Measurements from ENCODE around the gene TLCD2. TPM values are rescaled to one million over a fixed set of nuclear protein-coding genes. Genes with fewer than 3 reads are reported as not detected.

TLCD2 gene
- total RNA-seq, 1 experiment from 2014 or later = 2.1 TPM

DNA sequence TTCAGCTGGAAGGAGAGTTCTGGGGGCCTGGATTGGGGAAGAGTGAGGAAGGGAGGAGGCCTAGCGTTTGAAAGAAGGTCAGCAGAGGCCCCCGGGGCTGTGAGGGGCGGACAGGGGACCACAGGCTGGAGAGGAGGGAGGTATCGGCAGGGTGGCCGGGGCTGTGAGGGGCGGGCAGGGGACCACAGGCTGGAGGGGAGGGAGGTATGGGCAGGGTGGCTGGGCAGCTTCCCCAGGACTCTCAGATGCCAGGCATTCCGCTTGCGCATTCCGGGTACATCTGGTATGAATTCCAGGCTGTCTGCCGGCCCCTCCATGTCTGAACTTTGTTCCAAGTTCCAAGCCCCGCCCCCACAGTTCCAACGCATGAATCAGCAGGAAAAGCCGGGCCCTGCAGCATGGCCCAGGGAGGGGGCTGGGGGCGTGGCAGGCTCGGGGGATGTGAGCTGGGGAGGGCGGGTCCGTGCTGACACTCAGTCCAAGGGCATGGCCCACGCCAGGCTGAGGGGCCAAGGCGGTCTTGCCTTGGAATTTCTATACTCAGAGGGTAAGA lies 4.3 kb upstream of the TLCD2 start:
- intact Hi-C loops (cut with micrococcal nuclease; ENCODE audit: unreplicated experiment) = loop anchor here (10.0 kb wide), 1 partner anchor 150 kb away; no protein-coding TSS in a partner anchor
- H3K27me3 ChIP-seq (replicated peaks; ENCODE audit: insufficient read depth, low read depth, low read length, poor library complexity) = no peaks in the 10 kb centered on the region
- H3K27ac ChIP-seq (ENCODE audit: low read depth, low read length, poor library complexity, severe bottlenecking) = peak overlapping the region; percentile 85
- no peak for TF ChIP-seq EZH2 (IDR thresholded peaks at IDR 0.05; ENCODE audit: borderline replicate concordance, low read depth, low read length, poor library complexity, severe bottlenecking)
- TF ChIP-seq CTCF (conservative IDR thresholded peaks at IDR 0.05; ENCODE audit: low read depth, low read length) = no peak
- no TSS peak for BruUV-seq (replicated peaks)
- POLR2A ChIA-PET (ENCODE audit: low non-redundant PET) = interaction anchor here (0.6 kb wide), 1 partner anchor 66 kb away, joined by 3 read pairs; no protein-coding TSS in a partner anchor
- peak overlapping the region; percentile 60 for H3K4me3 ChIP-seq (ENCODE audit: low read depth, low read length, poor library complexity, severe bottlenecking)
- peaks cover 36% of the 10 kb centered on the region for H3K4me1 ChIP-seq (ENCODE audit: insufficient read depth, low read length, poor library complexity, severe bottlenecking)
- peaks cover 6% of the 10 kb centered on the region for H3K36me3 ChIP-seq (ENCODE audit: insufficient read depth, low read length, poor library complexity, severe bottlenecking)
- DNase-seq (ENCODE audit: low spot score) = peak; percentile 98
- H3K9me3 ChIP-seq (ENCODE audit: low read depth, low read length, poor library complexity, severe bottlenecking) = no peaks in the 10 kb centered on the region
- CTCF ChIA-PET = interaction anchor here (0.5 to 1.9 kb wide), 4 partner anchors 17 to 115 kb away, joined by 3 to 9 read pairs (median 6); partner anchors contain the start of genes RPA1 and SMYD4

- peaks cover 6% of the 10 kb centered on the region for H3K36me3 ChIP-seq (ENCODE audit: insufficient read depth, low read length, poor library complexity, severe bottlenecking)
- H3K4me1 ChIP-seq (ENCODE audit: insufficient read depth, low read length, poor library complexity, severe bottlenecking) = peaks cover 36% of the 10 kb centered on the region
- TF ChIP-seq EZH2 (IDR thresholded peaks at IDR 0.05; ENCODE audit: borderline replicate concordance, low read depth, low read length, poor library complexity, severe bottlenecking) = no peak
- peak; percentile 73 for TF ChIP-seq CTCF (conservative IDR thresholded peaks at IDR 0.05; ENCODE audit: low read depth, low read length)
- H3K27ac ChIP-seq (ENCODE audit: low read depth, low read length, poor library complexity, severe bottlenecking) = peak overlapping the region; percentile 85
- ChIA-PET POLR2A (ENCODE audit: low non-redundant PET) (interaction anchor here (0.6 kb wide), 1 partner anchor 65 kb away, joined by 3 read pairs; no protein-coding TSS in a partner anchor), CTCF (interaction anchor here (0.5 to 1.9 kb wide), 8 partner anchors 70 to 531 kb away, joined by 3 to 8 read pairs (median 4); partner anchors contain the start of genes RPA1 and SMYD4)
- intact Hi-C loops (cut with micrococcal nuclease; ENCODE audit: unreplicated experiment) = loop anchor here (10.0 kb wide), 1 partner anchor 151 kb away; no protein-coding TSS in a partner anchor
- H3K9me3 ChIP-seq (ENCODE audit: low read depth, low read length, poor library complexity, severe bottlenecking) = no peaks in the 10 kb centered on the region
- peak overlapping the region; percentile 60 for H3K4me3 ChIP-seq (ENCODE audit: low read depth, low read length, poor library complexity, severe bottlenecking)
- H3K27me3 ChIP-seq (replicated peaks; ENCODE audit: insufficient read depth, low read depth, low read length, poor library complexity) = no peaks in the 10 kb centered on the region
- no TSS peak for BruUV-seq (replicated peaks)
- DNase-seq (ENCODE audit: low spot score) = peak; percentile 71
These were observed 3.8 kb upstream of the TLCD2 start for GRCh38 chr17:1713878-1714426.

DNA sequence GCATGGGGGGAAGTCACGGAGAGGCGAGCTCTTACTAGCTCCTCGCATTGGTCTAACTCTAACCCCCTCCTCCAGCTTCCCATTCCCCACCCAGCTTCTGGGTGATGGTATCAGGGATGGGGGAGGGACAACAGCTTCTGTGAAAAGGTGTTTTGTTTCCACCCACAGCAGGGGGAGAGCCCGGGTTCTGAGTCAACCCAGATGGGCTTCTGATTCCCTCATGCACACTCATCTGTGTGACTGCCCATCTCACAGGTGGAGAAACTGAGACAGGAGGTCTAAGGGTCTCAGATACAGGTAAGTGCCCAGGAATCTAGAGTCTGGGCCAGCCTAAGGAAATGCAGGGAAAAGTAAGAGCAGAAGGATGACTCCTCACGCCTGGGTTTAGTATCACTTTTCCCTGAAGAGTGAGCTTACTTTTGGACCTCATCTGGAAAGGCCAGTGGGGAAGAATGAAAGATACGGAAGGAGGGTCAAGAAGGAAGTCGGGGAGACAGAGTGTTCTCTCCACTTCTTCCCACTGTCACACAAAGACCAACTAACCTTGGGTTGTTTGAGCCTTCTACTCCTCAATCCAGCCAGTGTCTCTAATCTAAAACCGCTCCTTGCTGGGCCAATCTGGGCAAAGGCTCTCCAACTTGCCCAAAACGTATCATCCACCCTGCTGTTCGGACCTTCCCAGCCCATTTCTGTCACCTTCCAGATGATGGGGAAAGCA lies 3.1 kb upstream of the TLCD2 start:
- no peaks in the 10 kb centered on the region for H3K9me3 ChIP-seq (ENCODE audit: low read depth, low read length, poor library complexity, severe bottlenecking)
- TSS peak; percentile 54 for BruUV-seq (replicated peaks)
- DNase-seq (ENCODE audit: low spot score) = no peak
- intact Hi-C loops (cut with micrococcal nuclease; ENCODE audit: unreplicated experiment) = loop anchor here (10.0 kb wide), 1 partner anchor 151 kb away; no protein-coding TSS in a partner anchor
- no peak for TF ChIP-seq CTCF (conservative IDR thresholded peaks at IDR 0.05; ENCODE audit: low read depth, low read length)
- no peak for TF ChIP-seq EZH2 (IDR thresholded peaks at IDR 0.05; ENCODE audit: borderline replicate concordance, low read depth, low read length, poor library complexity, severe bottlenecking)
- ChIA-PET POLR2A (ENCODE audit: low non-redundant PET) (interaction anchor here (0.6 kb wide), 2 partner anchors 178 to 493 kb away, joined by 3 read pairs; no protein-coding TSS in a partner anchor), CTCF (interaction anchor here (0.6 to 1.9 kb wide), 6 partner anchors 70 to 531 kb away, joined by 3 to 8 read pairs (median 4); no protein-coding TSS in a partner anchor)
- peak overlapping the region; percentile 60 for H3K4me3 ChIP-seq (ENCODE audit: low read depth, low read length, poor library complexity, severe bottlenecking)
- peak overlapping the region; percentile 85 for H3K27ac ChIP-seq (ENCODE audit: low read depth, low read length, poor library complexity, severe bottlenecking)
- H3K4me1 ChIP-seq (ENCODE audit: insufficient read depth, low read length, poor library complexity, severe bottlenecking) = peaks cover 36% of the 10 kb centered on the region
- H3K27me3 ChIP-seq (replicated peaks; ENCODE audit: insufficient read depth, low read depth, low read length, poor library complexity) = no peaks in the 10 kb centered on the region
- H3K36me3 ChIP-seq (ENCODE audit: insufficient read depth, low read length, poor library complexity, severe bottlenecking) = peaks cover 6% of the 10 kb centered on the region
